ENCODE measurements around the gene MAD2L2.

Gene MAD2L2

DNA sequence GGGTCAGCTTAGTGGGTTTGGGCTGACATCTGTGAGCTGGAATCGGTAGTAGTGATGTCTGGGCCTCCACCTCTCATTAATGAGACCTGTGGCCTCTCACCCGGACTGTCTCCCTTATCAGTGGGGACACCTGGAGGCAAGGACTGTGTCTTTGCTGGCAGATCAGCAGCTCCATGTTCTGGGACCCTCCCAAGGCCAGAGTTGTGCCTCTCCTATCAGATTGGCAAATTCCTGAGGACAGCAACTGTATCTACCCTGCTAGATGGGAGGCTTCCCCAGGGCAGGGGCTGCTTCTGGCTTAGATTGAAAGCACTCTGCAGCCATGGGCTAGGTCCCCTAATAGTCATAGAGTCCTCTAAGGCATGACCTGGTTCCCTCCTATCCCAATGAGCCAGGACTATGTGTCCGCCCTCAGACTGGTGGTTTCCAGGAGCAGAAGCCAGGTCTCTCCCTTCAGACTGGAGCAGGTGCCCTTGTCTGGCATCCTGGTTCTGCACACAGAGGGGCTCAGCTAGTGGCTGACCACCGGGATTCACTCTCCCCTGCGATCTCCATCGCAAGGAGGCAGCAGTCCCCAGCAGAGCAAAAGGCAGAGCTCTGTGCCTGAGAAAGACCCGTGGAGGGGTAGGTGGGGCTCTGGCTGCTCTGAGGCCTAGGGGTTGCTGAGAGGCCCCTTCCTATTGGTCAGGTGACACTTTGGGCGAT is 16.4 kb upstream of the MAD2L2 start:
- no peaks in the 10 kb centered on the region for H3K79me2 ChIP-seq (ENCODE audit: low read length)
- no peak overlapping the region for H3K4me3 ChIP-seq (ENCODE audit: low read length)
- H3K4me1 ChIP-seq (ENCODE audit: low read length): no peaks in the 10 kb centered on the region
- no peaks in the 10 kb centered on the region for H3K36me3 ChIP-seq (replicated peaks; ENCODE audit: low read depth, low read length)
- no peak overlapping the region for H3K27ac ChIP-seq (ENCODE audit: low read length)
- no peak overlapping the region for H3K4me2 ChIP-seq (ENCODE audit: low read length)
- no peak overlapping the region for H3K9ac ChIP-seq (ENCODE audit: low read length)
- no peaks in the 10 kb centered on the region for H3K27me3 ChIP-seq (ENCODE audit: low read depth, low read length)
- TF ChIP-seq, protein P1, sequence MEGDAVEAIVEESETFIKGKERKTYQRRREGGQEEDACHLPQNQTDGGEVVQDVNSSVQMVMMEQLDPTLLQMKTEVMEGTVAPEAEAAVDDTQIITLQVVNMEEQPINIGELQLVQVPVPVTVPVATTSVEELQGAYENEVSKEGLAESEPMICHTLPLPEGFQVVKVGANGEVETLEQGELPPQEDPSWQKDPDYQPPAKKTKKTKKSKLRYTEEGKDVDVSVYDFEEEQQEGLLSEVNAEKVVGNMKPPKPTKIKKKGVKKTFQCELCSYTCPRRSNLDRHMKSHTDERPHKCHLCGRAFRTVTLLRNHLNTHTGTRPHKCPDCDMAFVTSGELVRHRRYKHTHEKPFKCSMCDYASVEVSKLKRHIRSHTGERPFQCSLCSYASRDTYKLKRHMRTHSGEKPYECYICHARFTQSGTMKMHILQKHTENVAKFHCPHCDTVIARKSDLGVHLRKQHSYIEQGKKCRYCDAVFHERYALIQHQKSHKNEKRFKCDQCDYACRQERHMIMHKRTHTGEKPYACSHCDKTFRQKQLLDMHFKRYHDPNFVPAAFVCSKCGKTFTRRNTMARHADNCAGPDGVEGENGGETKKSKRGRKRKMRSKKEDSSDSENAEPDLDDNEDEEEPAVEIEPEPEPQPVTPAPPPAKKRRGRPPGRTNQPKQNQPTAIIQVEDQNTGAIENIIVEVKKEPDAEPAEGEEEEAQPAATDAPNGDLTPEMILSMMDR (IDR thresholded peaks at IDR 0.05; ENCODE audit: low read depth, low read length): no peak
- TF ChIP-seq EZH2phosphoT487 (IDR thresholded peaks at IDR 0.05; ENCODE audit: low read depth): no peak
- no peaks in the 10 kb centered on the region for H3K9me3 ChIP-seq (ENCODE audit: insufficient read depth, low read length)
- no peak overlapping the region for H2AFZ ChIP-seq (ENCODE audit: low read depth, low read length)
- H4K20me1 ChIP-seq (ENCODE audit: insufficient read depth, low read length): no peaks in the 10 kb centered on the region

DNA sequence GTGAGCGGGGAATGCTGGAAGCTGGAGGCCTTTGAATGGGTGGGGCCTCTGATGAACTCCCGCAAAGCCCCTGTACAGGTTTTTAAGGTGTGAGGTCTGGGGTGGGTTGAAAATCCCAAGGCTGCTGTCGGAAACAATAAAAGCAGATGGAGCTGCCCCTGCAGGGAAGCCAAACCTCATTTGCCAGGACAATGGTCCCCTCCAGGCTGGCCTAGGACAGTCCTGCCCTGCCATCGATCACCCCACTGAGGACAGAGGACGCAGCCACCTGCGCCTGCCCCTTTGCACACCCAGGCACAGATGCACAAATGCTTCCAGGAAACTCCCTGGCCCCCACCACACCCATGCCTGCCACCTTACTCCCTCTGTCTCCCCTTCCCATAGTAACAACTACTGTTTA is 14.9 kb upstream of the MAD2L2 start:
- H3K79me2 ChIP-seq (ENCODE audit: low read length): no peaks in the 10 kb centered on the region
- no peaks in the 10 kb centered on the region for H3K36me3 ChIP-seq (replicated peaks; ENCODE audit: low read depth, low read length)
- no peak overlapping the region for H3K4me2 ChIP-seq (ENCODE audit: low read length)
- H2AFZ ChIP-seq (ENCODE audit: low read depth, low read length): no peak overlapping the region
- no peak overlapping the region for H3K4me3 ChIP-seq (ENCODE audit: low read length)
- no peaks in the 10 kb centered on the region for H4K20me1 ChIP-seq (ENCODE audit: insufficient read depth, low read length)
- H3K4me1 ChIP-seq (ENCODE audit: low read length): no peaks in the 10 kb centered on the region
- H3K27me3 ChIP-seq (ENCODE audit: low read depth, low read length): no peaks in the 10 kb centered on the region
- H3K27ac ChIP-seq (ENCODE audit: low read length): no peak overlapping the region
- TF ChIP-seq, protein P1 (IDR thresholded peaks at IDR 0.05; ENCODE audit: low read depth, low read length): no peak
- no peak for TF ChIP-seq EZH2phosphoT487 (IDR thresholded peaks at IDR 0.05; ENCODE audit: low read depth)
- no peak overlapping the region for H3K9ac ChIP-seq (ENCODE audit: low read length)
- H3K9me3 ChIP-seq (ENCODE audit: insufficient read depth, low read length): no peaks in the 10 kb centered on the region

DNA sequence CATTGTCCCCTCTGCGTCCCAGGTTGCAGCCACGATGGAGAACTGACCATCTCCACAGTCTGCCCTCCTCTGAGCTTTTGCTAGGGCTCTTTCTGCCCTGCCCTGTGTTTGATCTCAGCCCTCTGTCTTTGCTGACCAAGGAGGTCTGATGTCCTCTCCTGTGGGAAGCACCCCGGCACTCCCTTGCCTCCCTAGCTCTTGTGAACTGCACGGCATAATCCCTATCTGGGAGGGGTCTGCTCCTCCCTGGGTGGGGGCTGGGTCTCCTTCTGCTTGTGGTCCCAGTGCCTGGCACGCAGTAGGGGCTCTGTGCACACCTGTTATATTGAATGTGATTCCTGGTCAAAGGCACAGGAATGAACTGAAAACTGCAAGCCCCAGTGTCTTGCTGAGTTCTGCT is 13.0 kb upstream of the MAD2L2 start:
- Histone ChIP-seq H3K4me3 (ENCODE audit: low read length) (no peak overlapping the region), H4K20me1 (ENCODE audit: insufficient read depth, low read length) (no peaks in the 10 kb centered on the region), H3K27ac (ENCODE audit: low read length) (no peak overlapping the region), H2AFZ (ENCODE audit: low read depth, low read length) (no peak overlapping the region), H3K9ac (ENCODE audit: low read length) (no peak overlapping the region), H3K36me3 (replicated peaks; ENCODE audit: low read depth, low read length) (no peaks in the 10 kb centered on the region), H3K4me1 (ENCODE audit: low read length) (no peaks in the 10 kb centered on the region), H3K4me2 (ENCODE audit: low read length) (no peak overlapping the region), H3K79me2 (ENCODE audit: low read length) (no peaks in the 10 kb centered on the region), H3K9me3 (ENCODE audit: insufficient read depth, low read length) (no peaks in the 10 kb centered on the region), H3K27me3 (ENCODE audit: low read depth, low read length) (no peaks in the 10 kb centered on the region)
- TF ChIP-seq, protein P1 (IDR thresholded peaks at IDR 0.05; ENCODE audit: low read depth, low read length): no peak
- TF ChIP-seq EZH2phosphoT487 (IDR thresholded peaks at IDR 0.05; ENCODE audit: low read depth): no peak

DNA sequence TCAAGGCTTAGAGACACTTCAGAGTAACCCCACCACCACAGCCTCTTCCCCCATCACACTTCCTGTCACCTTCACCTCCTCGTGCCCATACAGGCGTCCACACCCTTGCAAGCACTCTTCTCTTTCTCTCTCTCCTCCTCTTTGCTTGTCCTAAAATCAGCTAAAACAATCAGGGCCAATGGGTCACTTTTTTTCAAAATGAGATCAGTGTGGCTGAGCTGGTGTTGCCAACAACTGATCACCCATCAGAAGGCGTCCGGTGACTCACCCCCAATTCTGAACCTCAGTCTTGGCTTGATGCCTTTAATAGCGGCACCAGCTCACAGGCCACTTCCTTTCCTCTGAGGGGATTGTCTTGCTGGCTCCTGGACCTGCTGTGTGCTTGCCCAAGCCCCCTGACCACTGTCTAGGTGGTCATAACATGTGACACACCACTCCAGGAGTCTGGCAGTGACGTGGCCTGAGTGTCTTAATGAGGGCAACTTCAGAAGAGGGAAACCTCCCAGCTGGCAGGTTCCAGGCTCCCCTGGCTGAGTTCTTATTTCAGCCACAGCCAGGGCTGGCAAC is 12.2 kb upstream of the MAD2L2 start:
- H3K9ac ChIP-seq (ENCODE audit: low read length): no peak overlapping the region
- no peak overlapping the region for H3K27ac ChIP-seq (ENCODE audit: low read length)
- H3K4me2 ChIP-seq (ENCODE audit: low read length): no peak overlapping the region
- no peak overlapping the region for H3K4me3 ChIP-seq (ENCODE audit: low read length)
- no peaks in the 10 kb centered on the region for H3K9me3 ChIP-seq (ENCODE audit: insufficient read depth, low read length)
- no peaks in the 10 kb centered on the region for H3K36me3 ChIP-seq (replicated peaks; ENCODE audit: low read depth, low read length)
- no peaks in the 10 kb centered on the region for H4K20me1 ChIP-seq (ENCODE audit: insufficient read depth, low read length)
- no peak overlapping the region for H2AFZ ChIP-seq (ENCODE audit: low read depth, low read length)
- no peak for TF ChIP-seq EZH2phosphoT487 (IDR thresholded peaks at IDR 0.05; ENCODE audit: low read depth)
- TF ChIP-seq, protein P1 (IDR thresholded peaks at IDR 0.05; ENCODE audit: low read depth, low read length): no peak
- H3K4me1 ChIP-seq (ENCODE audit: low read length): no peaks in the 10 kb centered on the region
- H3K27me3 ChIP-seq (ENCODE audit: low read depth, low read length): no peaks in the 10 kb centered on the region
- H3K79me2 ChIP-seq (ENCODE audit: low read length): no peaks in the 10 kb centered on the region

Measured in OCI-LY3 (cell line).